ENCODE results near the gene MRPL20. TPM values are rescaled to one million over a fixed set of nuclear protein-coding genes. Genes with fewer than 3 reads are reported as not detected.
A peak's percentile ranks its signal among the peaks of the same experiment; 100 is the strongest.
"Not testable (repeated sequence)": the region's sequence is repeated elsewhere in the genome, so short reads cannot be mapped to it uniquely, and the experiment has no call there.

Gene MRPL20
- total RNA-seq, 2 experiments from 2014 or later: 95.2 to 130 TPM

DNA sequence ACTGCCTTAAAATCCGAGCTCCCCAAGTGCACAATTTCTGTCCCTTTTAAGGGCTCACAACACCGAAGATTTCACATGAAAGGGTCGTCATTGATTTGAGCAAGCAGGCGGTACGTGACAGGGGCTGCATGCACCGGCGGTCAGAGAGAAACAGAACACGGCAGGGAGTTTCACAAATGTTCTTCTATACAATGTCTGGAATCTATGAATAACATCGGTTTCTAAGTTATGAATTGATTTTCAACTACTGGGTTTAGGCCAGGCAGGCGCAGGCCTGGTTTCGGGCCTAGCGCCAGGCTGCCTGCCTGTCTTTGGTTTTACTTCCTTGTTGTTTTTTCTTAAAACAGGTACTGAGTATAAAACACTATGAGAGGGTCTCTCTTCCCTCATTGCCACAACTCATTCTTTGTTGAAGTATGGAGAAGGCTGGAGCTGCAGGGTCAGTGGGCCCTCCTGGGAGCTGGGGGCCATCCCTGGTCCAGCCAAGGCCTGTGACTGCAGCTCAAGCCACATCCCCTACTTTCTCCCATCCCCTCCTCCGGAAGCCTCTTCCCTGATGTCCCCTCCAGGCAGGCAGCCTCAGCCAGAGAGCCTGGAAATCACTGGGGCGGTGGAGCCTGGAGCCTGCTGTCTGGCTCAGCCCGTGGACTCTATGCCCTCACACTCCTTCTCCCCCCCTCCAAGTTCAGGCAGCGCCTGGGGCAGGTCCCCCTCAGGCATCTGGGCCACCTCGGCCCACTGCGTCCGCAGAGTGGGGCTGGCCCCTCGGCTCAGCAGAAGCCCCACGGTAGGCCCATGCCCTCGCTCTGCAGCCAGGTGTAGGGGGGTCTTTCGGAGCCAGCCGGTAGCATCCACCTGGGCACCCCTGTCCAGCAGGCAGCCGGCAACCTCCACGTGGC is 11.6 kb upstream of the MRPL20 start:
- ATAC-seq (no peak), DNase-seq (no peak)
- Mint-ChIP-seq H3K27ac (no peak overlapping the region), H3K27me3 (peaks cover 8% of the 10 kb centered on the region), H3K36me3 (no peaks in the 10 kb centered on the region), H3K4me3 (no peak overlapping the region), H3K4me1 (peaks cover 24% of the 10 kb centered on the region), H3K9me3 (ENCODE audit: low read depth) (no peaks in the 10 kb centered on the region)
- CTCF ChIA-PET: no interaction called here

DNA sequence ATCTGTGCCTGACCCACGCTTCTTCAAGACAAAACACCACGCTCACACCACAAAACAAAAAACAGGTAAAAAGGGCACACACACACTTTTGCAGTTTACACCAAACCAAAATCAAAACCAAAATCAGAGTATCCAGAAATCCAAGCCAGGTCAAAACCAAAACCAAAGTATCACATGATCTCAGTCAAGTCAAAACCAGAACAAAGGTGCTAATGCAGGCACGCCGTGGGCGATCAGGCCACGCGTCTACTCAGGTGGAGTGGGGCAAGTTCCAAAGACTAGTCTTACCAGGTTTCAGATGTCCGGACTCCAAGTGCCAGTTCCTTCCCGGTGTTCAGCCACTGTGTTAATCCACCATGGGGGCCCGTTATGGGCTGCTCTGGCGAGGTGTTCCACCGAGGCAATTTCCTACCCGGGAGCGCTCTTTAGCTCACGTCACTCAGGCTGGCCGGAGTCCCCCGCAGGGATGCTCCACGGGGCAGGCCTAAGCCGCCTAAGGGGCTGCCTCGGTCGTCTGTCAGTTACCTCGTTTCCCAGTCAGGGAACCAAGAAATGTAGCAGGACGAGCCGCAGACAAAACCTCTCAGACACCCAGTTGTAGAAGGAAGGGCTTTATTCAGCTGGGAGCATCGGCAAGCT is 10.9 kb upstream of the MRPL20 start:
- H3K27me3 Mint-ChIP-seq; H3K36me3 Mint-ChIP-seq; H3K4me3 Mint-ChIP-seq; CTCF ChIA-PET; DNase-seq; H3K9me3 Mint-ChIP-seq (ENCODE audit: low read depth); H3K27ac Mint-ChIP-seq: not testable (repeated sequence)
- ATAC-seq: peak; percentile 32
- peaks cover 22% of the 10 kb centered on the region for H3K4me1 Mint-ChIP-seq

DNA sequence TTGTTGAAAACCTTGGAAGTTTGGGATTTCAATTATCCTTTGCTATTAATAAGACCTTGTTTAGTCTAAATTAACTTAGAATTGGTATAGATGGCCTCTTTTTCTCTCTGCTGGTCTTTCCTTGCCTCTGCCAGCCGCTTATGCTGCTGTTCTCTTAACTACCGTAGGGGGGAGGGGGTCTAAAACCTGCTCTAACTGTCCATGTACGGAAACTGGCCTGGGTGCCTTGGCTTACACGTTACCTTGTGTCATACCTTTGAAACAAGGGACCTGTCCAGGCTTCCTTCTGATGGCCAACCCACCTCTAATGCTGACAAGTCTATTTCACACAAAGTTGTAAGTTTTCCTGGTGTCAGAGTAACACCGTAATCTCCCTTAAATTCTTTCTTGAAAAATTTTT is 10.3 kb upstream of the MRPL20 start:
- CTCF ChIA-PET: not testable (repeated sequence)

DNA sequence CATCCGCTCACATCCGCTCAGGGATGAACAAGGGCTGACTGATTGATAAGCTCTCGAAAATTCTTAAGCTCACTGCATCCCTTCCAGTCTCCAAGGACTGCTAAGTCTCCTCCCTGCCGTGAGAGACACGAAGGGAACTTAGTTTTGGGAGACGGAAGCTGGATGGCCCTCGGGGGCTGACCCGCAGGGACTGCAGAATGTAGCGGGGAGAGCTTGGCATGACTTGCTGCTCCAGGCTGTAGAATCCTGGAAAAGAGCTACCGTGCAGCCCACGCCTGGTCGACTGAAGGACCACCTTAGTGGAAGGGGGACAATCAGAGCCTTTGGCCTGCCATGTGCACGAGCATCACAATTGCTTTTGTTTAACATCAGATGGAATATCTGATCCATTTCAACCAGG is 8.7 kb upstream of the MRPL20 start:
- CTCF ChIA-PET: interaction anchor here (1.2 kb wide), 1 partner anchor 44 kb away, joined by 3 read pairs; no protein-coding TSS in a partner anchor
- ATAC-seq (no peak), DNase-seq (no peak)
- peaks cover 3% of the 10 kb centered on the region for H3K27me3 Mint-ChIP-seq
- no peaks in the 10 kb centered on the region for H3K9me3 Mint-ChIP-seq (ENCODE audit: low read depth)
- H3K36me3 Mint-ChIP-seq: no peaks in the 10 kb centered on the region
- H3K4me3 Mint-ChIP-seq: no peak overlapping the region
- H3K27ac Mint-ChIP-seq: no peak overlapping the region
- H3K4me1 Mint-ChIP-seq: peaks cover 13% of the 10 kb centered on the region

More for the DNA sequence above, 10.3 kb upstream of the MRPL20 start:
- not testable (repeated sequence) for H3K27me3 Mint-ChIP-seq; H3K4me3 Mint-ChIP-seq; DNase-seq; H3K27ac Mint-ChIP-seq; H3K36me3 Mint-ChIP-seq; H3K9me3 Mint-ChIP-seq (ENCODE audit: low read depth); ATAC-seq
- H3K4me1 Mint-ChIP-seq: peaks cover 16% of the 10 kb centered on the region

DNA sequence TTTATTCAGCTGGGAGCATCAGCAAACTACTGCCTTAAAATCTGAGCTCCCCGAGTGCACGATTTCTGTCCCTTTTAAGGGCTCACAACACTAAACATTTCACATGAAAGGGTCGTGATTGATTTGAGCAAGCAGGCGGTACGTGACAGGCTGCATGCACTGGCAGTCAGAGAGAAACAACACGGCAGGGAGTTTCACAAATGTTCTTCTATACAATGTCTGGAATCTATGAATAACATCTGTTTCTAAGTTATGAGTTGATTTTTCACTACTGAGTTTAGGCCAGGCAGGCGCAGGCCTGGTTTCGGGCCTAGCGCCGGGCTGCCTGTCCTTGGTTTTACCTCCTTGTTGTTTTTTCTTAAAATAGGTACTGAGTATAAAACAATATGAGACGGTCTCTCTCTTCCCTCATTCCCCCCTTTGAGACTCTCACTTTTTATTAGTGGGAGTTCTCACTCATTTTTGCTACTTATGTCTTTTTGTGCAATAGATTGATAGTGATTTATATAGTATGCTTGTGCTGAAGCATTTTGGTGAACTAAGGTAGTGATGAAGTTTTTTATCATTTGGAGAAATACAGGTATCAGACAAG is 5.3 kb upstream of the MRPL20 start:
- not testable (repeated sequence) for H3K9me3 Mint-ChIP-seq (ENCODE audit: low read depth); H3K27ac Mint-ChIP-seq; H3K27me3 Mint-ChIP-seq; DNase-seq; H3K36me3 Mint-ChIP-seq; ATAC-seq; H3K4me3 Mint-ChIP-seq
- CTCF ChIA-PET: interaction anchor here (1.1 to 1.2 kb wide), 2 partner anchors 41 to 92 kb away, joined by 3 to 4 read pairs; no protein-coding TSS in a partner anchor
- H3K4me1 Mint-ChIP-seq: peaks cover 13% of the 10 kb centered on the region

DNA sequence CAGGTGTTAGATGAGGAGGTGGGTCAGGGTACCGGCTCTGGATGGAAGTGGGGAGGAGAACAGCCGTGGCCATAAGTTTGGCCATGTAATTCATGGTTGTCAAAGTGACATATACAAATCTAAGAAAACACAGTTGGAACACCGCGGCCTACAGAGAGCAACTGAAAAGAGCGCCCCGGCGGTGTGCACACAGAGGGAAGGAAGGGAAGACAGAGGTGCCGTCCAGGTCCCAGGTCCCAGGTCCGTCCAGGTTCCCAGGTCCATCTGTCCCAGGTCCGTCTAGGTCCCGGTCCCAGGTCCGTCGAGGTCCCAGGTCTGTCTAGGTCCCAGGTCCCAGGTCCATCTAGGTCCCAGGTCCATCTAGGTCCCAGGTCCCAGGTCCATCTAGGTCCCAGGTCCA is 4.5 kb upstream of the MRPL20 start:
- ATAC-seq (no peak), DNase-seq (no peak)
- peaks cover 14% of the 10 kb centered on the region for H3K4me1 Mint-ChIP-seq
- H3K9me3 Mint-ChIP-seq (ENCODE audit: low read depth): no peaks in the 10 kb centered on the region
- CTCF ChIA-PET: no interaction called here
- no peaks in the 10 kb centered on the region for H3K27me3 Mint-ChIP-seq
- no peak overlapping the region for H3K4me3 Mint-ChIP-seq
- peaks cover 7% of the 10 kb centered on the region for H3K36me3 Mint-ChIP-seq
- no peak overlapping the region for H3K27ac Mint-ChIP-seq

DNA sequence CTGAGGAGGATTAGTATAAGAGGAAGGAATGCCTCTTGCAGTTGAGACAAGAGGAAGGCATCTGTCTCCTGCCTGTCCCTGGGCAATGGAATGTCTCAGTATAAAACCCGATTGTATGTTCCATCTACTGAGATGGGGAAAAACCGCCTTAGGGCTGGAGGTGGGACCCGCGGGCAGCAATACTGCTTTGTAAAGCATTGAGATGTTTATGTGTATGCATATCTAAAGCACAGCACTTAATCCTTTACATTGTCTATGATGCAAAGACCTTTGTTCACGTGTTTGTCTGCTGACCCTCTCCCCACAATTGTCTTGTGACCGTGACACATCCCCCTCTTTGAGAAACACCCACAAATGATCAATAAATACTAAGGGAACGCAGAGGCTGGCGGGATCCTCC is 3.1 kb upstream of the MRPL20 start:
- H3K4me3 Mint-ChIP-seq; H3K27me3 Mint-ChIP-seq; DNase-seq; H3K27ac Mint-ChIP-seq; H3K9me3 Mint-ChIP-seq (ENCODE audit: low read depth); CTCF ChIA-PET; ATAC-seq: not testable (repeated sequence)
- H3K4me1 Mint-ChIP-seq: peaks cover 24% of the 10 kb centered on the region
- H3K36me3 Mint-ChIP-seq: peaks cover 15% of the 10 kb centered on the region

DNA sequence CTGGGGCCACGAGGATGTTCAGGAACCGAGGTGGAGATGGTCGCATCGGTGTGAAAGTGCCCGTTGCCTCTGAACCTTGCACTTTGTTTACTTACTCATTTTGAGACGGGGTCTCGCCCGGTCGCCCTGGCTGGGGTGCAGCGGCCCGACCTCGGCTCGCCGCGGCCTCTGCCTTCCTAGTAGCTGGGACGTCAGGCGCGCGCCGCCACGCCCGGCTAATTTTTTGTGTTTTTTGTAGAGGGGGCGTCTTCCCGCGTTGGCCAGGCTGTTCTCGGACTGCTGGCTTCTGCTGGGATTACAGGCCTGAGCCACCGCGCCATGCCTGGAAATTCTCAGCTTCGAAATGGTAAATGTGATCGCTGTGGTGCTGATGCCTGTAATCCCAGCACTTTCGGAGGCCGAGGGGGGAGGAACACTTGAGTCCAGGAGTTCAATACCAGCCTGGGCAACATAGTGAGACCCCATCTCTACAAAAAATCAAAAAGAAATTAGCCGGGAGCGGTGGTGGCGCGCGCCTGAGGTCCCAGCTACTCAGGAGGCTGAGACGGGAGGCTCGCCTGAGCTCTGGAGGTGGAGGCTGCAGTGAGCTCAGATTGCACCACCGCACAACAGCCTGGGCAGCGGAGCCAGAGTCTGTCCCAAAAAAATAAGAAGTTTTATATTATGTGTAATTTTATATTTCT is 684 bp upstream of the MRPL20 start:
- Mint-ChIP-seq H3K36me3 (peaks cover 25% of the 10 kb centered on the region), H3K4me3 (peak overlapping the region; percentile 90), H3K27me3 (no peaks in the 10 kb centered on the region), H3K9me3 (ENCODE audit: low read depth) (no peaks in the 10 kb centered on the region), H3K27ac (peak overlapping the region; percentile 82), H3K4me1 (peaks cover 32% of the 10 kb centered on the region)
- CTCF ChIA-PET: interaction anchor here (0.8 to 2.9 kb wide), 8 partner anchors 9 to 36 kb away, joined by 3 to 17 read pairs (median 4); partner anchors contain the start of genes AURKAIP1 and CCNL2
- ATAC-seq (peak; percentile 28), DNase-seq (peak; percentile 57)

DNA sequence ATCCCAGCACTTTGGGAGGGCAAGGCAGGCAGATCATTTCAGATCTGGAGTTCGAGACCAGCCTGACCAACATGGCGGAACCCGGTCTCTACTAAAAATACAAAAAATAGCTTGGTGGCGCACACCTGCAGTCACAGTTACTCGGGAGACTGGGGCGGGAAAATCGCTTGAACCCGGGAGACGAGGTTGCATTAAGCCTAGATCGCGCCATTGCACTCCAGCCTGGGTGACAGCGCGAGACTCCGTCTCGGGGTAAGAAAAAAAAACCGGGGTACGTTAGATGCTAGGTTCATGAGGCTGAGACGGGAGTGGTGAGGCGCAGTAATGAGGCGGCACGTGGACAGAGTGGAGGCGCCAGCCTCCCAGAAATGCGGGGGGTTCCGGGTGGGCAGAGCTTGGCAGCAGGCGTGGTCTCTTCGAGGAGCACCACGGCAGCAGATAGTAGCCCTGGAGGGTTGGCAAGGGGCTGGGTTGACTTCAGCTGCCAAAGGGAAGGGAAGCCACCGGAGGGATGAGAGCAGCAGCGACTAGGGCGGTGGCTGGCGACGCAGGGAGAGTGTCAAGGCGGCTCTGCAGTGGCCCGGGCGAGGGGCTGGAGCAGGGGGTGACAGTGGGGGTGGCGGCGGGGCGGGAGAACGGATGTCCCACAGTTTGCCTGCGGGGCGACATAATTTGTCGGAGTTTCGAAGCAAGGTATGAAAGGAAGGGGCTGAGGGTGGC is 832 bp downstream of the MRPL20 start:
- H3K4me1 Mint-ChIP-seq: peaks cover 41% of the 10 kb centered on the region
- no peaks in the 10 kb centered on the region for H3K27me3 Mint-ChIP-seq
- H3K36me3 Mint-ChIP-seq: peaks cover 38% of the 10 kb centered on the region
- DNase-seq: no peak
- peak; percentile 1 for ATAC-seq
- no peaks in the 10 kb centered on the region for H3K9me3 Mint-ChIP-seq (ENCODE audit: low read depth)
- CTCF ChIA-PET: interaction anchor here (0.8 to 2.9 kb wide), 6 partner anchors 7 to 35 kb away, joined by 3 to 17 read pairs (median 4); partner anchors contain the start of genes AURKAIP1 and CCNL2
- peak overlapping the region; percentile 91 for H3K27ac Mint-ChIP-seq
- peak overlapping the region; percentile 90 for H3K4me3 Mint-ChIP-seq

DNA sequence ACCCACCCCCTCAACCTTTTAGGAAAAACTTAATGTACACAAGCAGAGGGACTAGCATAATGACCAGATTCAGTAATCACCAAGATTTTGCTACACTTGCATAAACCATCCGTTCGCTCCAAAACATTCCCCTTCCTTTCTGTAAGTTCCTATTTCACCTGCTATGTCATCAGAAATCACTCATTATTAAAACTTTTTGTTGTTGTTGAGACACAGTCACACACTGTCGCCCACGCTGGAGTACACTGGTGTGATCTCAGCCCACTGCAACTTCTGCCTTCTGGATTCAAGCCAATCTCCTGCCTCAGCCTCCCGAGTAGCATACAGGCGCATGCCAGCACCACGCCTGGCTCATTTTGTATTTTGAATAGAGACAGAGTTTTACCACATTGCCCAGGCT is 3.4 kb downstream of the MRPL20 start:
- H3K9me3 Mint-ChIP-seq (ENCODE audit: low read depth): no peaks in the 10 kb centered on the region
- CTCF ChIA-PET: no interaction called here
- H3K4me1 Mint-ChIP-seq: peaks cover 48% of the 10 kb centered on the region
- H3K4me3 Mint-ChIP-seq: no peak overlapping the region
- peaks cover 48% of the 10 kb centered on the region for H3K36me3 Mint-ChIP-seq
- peak overlapping the region; percentile 21 for H3K27ac Mint-ChIP-seq
- H3K27me3 Mint-ChIP-seq: no peaks in the 10 kb centered on the region
- DNase-seq: no peak
- ATAC-seq: no peak

DNA sequence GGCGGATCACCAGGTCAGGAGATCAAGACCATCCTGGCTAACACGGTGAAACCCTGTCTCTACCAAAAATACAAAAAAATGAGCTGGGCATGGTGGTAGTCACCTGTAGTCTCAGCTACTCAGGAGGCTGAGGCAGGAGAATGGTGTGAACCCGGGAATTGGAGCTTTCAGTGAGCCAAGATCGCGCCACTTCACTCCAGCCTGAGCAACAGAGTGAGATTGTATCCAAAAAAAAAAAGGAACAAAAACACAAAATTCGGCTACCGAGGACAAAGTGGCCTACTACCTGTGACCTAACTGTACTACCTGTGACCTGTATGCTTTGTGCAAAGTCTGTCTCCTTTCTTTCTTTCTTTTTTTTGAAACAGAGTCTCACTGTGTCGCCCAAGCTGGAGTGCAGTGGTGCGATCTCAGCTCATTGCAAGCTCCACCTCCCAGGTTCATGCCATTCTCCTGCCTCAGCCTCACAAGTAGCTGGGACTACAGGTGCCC is 4.1 kb downstream of the MRPL20 start:
- peaks cover 48% of the 10 kb centered on the region for H3K4me1 Mint-ChIP-seq
- H3K27ac Mint-ChIP-seq; H3K27me3 Mint-ChIP-seq; ATAC-seq; H3K9me3 Mint-ChIP-seq (ENCODE audit: low read depth); H3K4me3 Mint-ChIP-seq; DNase-seq: not testable (repeated sequence)
- peaks cover 48% of the 10 kb centered on the region for H3K36me3 Mint-ChIP-seq
- CTCF ChIA-PET: interaction anchor here (1.1 kb wide), 1 partner anchor 31 kb away, joined by 4 read pairs; no protein-coding TSS in a partner anchor

DNA sequence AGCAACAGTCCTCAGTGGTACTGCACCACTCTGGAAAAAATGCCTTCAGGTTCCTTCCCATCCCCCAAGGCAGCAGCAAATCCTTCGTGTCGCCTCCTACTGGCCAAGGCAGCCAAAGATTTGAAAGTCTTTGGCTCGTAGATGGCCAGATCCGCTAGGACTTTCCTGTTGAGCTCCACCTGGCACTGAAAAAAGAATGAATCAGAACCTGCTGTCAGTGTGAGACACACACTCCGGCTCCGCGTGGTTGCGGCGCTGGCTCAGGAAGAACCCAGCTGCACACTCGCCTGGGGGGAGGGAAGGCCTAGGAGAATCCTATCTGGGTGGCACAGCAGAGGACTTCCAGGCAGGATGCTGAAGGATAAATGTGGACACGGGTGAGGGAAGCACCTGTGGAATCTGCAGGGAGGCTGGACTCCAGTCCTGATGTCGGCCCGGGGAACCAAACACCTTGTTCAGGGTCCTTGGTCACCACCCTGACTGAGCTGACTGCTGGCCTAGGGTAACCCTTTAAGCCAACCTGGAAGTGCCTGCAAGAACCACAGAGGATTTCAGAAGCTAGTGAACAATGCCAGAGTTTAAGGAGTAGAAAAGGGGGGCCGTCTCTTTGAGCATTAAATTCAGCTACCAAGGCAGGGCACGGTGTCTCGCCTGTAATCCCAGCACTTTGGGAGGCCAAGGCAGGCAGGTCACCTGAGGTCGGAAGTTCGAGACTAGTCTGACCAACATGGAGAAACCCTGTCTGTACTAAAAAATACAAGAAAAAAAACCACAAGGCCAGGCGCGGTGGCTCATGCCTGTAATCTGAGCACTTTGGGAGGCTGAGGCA is 4.8 kb downstream of the MRPL20 start:
- no peaks in the 10 kb centered on the region for H3K27me3 Mint-ChIP-seq
- H3K9me3 Mint-ChIP-seq (ENCODE audit: low read depth): no peaks in the 10 kb centered on the region
- CTCF ChIA-PET: interaction anchor here (1.1 kb wide), 1 partner anchor 30 kb away, joined by 4 read pairs; no protein-coding TSS in a partner anchor
- H3K4me3 Mint-ChIP-seq: peak overlapping the region; percentile 33
- peak overlapping the region; percentile 56 for H3K27ac Mint-ChIP-seq
- peaks cover 53% of the 10 kb centered on the region for H3K4me1 Mint-ChIP-seq
- H3K36me3 Mint-ChIP-seq: peaks cover 54% of the 10 kb centered on the region
- no peak for ATAC-seq
- peak; percentile 56 for DNase-seq

All from activated CD8-positive, alpha-beta memory T cell treated with anti-CD3 and anti-CD28 coated beads, Interleukin-2, amount 10 ng/mL, durations not matched to agents 7 days and 5 days (primary cell).